ENCODE results near the gene EDN3.

The EDN3 gene

DNA sequence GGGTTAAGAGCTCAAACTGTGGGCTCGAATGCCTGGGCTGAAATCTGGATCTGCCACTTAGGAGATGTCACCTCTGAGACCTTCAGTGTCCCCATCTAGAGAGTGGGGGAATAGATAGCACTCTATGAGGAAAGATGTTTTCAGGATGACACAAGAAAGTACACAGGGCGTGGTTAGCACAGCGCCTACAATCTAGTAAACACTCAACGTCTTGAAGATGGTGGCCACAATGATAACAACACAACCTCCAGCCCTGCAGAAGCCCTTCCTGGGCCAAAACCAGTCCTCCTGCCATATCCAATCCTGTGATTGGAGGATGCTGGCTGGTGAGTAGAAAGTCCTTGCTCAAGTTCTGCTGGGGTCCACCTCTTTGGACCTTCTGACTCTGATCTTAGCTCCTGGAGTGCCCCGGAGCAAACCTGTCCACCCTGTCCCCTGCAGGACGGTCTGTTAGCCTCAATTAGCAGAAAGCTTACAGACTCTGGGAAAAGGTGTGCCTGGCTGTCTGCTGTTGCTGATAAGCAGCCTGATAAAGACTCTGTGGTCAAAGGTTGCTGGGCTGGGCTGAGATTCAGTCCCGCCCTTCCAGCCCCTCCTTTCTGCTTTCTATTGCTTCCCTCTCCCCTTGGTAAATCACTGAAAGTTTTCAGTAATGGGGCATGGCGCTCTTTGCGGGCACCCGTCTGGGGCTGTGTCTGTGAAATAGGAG, 8.2 kb downstream of the EDN3 start:
- FAIRE-seq: no peak

- no peak for FAIRE-seq
Observed at GRCh38 chr20:59309218-59309617, 8.8 kb downstream of the EDN3 start.

- no peak for FAIRE-seq
Observed at GRCh38 chr20:59314997-59315396, 14.6 kb downstream of the EDN3 start.

GRCh38 chr20:59316911-59317731, 16.7 kb downstream of the EDN3 start:
- FAIRE-seq: no peak

- FAIRE-seq: no peak
Observed at GRCh38 chr20:59318201-59318790, 17.9 kb downstream of the EDN3 start.

- no peak for FAIRE-seq
Observed at GRCh38 chr20:59318803-59319202, 18.4 kb downstream of the EDN3 start.

GRCh38 chr20:59320426-59320825, 20.0 kb downstream of the EDN3 start:
- no peak for FAIRE-seq

DNA sequence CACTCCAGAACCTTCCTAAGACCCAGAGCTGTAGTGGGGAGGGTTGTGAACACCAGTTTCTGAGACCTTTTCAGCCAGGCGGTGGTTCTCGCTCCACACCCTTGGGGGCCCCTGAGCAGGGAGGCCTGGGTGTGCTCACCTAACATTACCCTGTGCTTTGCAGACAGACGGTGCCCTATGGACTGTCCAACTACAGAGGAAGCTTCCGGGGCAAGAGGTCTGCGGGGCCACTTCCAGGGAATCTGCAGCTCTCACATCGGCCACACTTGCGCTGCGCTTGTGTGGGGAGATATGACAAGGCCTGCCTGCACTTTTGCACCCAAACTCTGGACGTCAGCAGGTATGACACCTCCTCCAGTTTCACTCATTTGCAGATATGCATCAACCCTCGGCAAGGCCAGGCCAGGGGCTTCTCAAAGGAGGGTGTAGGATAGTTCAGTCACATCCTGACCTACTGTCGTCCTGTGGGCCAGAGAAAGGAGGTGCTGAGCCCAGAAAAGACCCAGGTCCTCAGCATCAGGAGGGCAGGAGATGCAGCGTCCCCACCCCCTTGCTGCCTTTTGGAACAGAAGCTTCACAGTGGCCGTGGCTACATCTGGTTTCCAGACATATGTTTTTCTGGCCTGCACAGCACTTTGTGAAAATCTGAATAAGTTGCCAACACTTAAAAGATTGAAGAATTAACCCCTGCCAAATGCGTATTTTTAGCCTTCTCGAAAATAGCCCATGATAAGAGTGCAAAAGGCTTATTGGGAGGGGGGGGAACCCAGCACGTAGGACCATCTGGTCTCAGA, 20.6 kb downstream of the EDN3 start:
- no peak for FAIRE-seq

DNA sequence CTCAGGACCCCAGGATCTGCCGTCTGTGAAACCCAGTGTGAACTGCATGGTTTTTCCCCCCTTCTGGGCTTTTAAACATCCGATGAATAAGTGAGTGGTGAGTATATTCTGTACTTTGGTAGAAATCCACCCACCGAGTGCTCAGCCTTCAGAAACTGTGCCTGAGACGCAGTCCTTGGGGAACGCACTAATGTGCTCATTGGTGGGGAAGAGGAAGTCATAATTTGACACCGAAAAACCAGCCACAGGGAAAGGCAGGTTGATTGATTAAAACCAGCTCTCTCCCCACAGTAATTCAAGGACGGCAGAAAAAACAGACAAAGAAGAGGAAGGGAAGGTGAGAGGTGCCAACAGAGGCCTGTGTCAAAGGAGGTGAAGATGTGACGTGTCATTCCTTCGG, 21.7 kb downstream of the EDN3 start:
- no peak for FAIRE-seq

DNA sequence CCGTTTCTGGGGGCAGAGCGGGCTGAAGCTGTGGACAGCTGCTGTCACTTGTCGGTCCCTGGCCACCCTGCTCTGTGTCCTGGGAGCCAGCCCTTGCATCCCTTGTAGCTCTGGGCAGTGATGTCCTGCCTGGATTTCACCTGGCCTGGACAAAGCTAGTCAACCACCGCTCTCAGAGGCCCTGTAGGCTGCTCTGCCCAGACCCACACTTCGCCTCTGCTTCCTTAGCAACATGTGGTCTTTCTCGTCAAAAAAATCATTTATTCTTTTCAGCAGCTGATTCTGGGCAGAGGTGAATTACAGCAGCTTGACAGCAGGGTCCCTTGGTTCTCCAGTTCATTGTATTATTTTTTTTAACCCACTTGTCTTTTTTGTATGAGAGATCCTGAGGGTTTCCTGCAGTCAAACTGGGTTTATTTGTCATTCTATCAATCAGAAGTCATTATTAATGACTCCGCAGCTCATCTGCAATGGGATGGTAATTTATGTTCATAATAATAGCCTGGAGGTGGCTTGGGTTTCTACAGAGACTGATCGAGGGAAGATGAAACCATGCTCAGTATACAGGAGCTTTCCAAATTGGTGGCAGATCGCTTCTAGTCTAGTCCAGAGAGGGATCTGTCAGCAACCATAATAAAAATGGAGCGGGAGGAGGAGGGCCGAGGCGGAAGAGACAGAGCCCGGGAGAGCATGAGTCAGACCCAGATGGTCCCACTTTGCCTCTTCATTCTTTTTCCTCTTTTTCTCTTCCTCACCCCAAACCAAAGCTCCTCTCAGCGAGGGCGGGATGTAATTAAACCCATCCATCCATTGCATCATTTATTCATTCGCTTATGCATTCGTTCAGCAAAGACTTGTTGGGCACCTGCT, 22.4 kb downstream of the EDN3 start:
- FAIRE-seq: no peak

GRCh38 chr20:59323731-59324130, 23.3 kb downstream of the EDN3 start:
- FAIRE-seq: no peak

DNA sequence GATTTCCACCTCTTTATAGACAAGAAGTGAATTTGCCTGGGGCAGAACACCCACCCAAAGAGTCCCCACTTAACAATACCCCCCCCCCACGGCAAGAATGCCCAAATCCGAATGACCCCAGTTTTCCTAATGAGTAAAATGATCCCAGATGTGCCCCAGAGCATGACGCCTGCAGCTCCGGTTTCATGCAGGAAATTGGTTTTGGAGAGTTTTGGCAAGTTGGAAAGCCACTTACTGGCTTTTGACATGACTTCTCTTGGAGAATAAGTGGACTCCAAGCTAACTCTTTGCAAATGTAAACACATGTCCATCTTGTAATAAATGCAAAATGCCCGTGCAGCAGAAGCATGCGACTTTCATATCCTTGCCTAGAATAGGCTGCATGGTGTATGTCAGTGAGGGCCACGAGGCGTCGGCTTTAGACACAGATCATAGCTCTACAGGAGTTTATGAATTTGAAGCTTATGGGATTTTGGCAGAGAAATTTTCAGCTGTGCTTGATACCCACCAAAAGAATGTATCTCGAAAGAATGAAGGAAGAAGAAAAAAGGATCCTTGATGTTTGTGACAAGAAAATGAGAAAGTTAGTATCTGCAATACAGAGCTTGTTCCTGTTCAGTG, 24.2 kb downstream of the EDN3 start:
- FAIRE-seq: no peak

DNA sequence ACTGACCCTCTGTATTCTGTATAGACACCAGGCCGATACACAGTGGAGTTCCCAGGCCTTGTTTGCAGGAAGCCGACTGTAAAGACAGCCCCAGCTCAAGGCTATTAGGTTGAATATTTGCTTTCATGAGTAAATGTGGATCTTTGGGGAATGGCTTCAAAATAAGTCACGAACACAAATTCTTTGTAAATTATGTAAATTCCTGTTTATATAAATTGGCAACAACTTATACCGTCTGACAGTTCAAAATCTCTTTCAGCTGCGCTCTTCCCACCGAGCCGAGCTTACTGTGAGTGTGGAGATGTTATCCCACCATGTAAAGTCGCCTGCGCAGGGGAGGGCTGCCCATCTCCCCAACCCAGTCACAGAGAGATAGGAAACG, 24.7 kb downstream of the EDN3 start:
- FAIRE-seq: no peak

DNA sequence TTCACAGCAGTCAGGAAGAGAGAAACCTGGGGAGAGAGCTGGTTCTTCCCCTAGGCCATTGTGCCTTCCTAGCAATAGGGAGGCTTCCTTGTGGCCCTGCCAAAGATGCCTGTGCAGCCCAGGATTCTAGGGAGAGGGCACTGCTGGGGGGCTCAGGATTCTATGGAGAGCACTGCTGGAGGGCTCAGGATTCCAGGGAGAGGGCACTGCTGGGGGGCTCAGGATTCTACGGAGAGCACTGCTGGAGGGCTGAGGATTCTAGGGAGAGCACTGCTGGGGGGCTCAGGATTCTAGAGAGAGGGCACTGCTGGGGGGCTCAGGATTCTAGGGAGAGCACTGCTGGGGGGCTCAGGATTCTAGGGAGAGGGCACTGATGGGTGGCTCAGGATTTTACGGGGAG, 25.8 kb downstream of the EDN3 start:
- FAIRE-seq: no peak

DNA sequence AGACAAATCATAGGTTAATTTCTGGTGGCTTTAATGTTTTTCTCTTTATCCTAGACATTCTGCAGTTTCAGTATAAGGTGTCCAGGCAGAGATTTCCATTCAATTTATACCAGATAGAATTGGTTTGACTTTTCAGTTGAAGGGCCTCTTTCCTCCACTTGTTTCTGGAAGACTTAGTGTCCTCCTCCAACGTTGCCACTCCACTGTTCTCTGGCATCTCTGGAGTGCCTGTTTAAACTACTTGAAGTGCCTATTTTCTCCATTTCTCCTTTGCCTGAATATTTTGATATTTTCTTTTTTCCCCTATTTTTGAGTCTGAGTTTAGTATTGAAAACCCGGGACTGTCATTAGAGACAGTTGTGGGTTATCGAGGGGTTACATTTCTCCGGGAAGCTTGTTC, 27.7 kb downstream of the EDN3 start:
- FAIRE-seq: no peak

DNA sequence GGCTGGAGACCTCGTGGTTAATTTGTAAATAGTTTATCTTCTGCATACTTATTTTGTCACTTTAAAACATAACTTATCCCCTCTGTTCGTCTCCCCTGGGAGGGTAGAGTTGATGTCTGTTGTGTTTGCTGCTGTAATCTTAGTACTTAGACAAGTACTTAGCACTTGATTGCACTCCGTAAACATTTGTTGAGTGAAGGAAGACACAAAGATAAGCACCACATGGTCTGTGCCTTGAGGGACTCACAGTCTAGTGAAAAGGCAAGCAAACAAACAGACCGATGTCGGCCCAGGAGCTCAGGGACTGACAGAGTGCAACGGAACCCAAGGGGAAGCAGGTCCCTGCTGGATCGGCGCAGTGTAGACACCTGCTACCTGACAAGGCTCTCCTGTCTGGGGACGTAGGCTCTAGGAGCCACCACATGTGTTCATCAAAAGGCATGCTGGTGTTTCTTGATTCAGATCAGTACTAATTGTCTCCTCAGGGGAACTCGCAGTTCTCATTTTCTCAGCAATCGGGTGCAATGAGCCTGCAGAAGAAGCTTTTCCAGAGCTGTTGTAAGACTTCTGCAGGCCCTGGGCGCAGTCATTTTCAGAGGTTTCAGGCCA, 31.4 kb downstream of the EDN3 start:
- no peak for FAIRE-seq

GRCh38 chr20:59333260-59333845, 32.9 kb downstream of the EDN3 start:
- no peak for FAIRE-seq

DNA sequence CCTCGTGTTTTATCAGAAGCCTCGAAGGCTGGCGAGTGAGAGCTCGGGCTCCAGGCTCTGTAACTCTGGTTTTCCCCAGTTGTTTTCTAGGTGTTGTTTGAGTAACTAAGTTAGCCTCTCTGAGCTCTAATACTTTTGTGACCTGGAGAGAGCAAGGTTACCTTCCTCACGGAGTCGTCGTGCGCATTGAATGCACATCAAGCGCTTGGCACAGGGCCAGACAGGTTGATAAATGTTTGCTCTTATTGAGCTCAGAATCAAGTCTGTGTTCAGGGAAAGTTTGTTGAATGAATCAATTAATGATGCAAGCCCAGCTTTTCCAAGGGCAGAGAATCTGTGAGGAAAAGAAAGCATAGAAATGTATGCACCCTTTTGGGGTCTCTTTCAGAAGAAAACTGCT, 33.5 kb downstream of the EDN3 start:
- no peak for FAIRE-seq

- FAIRE-seq: no peak
Observed at GRCh38 chr20:59334651-59335300, 34.4 kb downstream of the EDN3 start.

DNA sequence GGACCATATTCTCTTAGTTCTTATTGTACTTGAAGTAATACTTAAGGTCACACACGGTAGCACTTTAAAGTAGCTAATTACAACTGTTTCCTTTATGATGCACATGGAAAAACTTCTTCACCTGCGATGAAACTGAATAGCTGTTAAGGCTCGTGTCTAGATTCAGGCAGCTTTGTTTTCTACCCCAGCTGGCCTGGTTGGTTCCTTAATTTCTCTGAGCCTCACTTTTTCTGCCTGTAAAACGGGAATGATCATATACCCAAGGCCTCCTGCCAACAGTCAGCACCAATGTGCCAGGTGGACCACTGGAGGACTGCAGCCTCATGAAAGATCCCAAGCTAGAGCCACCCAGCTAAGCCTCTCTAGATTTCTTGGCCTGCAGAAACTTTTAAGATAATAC, 35.0 kb downstream of the EDN3 start:
- FAIRE-seq: no peak
